Thoracic aorta (tissue), 2 donors: ENCODE data around the gene GABRB1. TPM values are rescaled to one million over a fixed set of nuclear protein-coding genes. Genes with fewer than 3 reads are reported as not detected.

ENCODE experiments used
- ATAC-seq: fragments of 150-250 bp; one replicate; pipeline ENCODE4 v1.8.0; 2017; ENCODE audit warnings: low read depth; ENCODE audit not compliant: insufficient number of reproducible peaks, low FRiP score
- DNase-seq: peaks from one replicate; pipeline ENCODE4 v3.0.0-alpha.2; 2020; ENCODE audit warnings: low spot score
- H3K27ac ChIP-seq, 2 donors: fragments of 200-600 bp; sonication (generic); 1 replicate in 1 of 2; 2 replicates in 1 of 2; pipeline ENCODE4 v1.5.1; 2016; ENCODE audit warnings: mild to moderate bottlenecking in 2 of 2, moderate library complexity in 2 of 2
- H3K27me3 ChIP-seq: fragments of 200-600 bp; sonication (generic); replicated peaks from 2 replicates; pipeline ENCODE4 v1.6.0; 2016; ENCODE audit warnings: mild to moderate bottlenecking; ENCODE audit not compliant: insufficient read depth
- H3K36me3 ChIP-seq: fragments of 200-600 bp; sonication (generic); one replicate; pipeline ENCODE4 v1.5.1; 2016
- H3K4me1 ChIP-seq, 2 donors: fragments of 200-600 bp; sonication (generic); 1 replicate in 1 of 2; 2 replicates in 1 of 2; pipeline versions ENCODE4 v1.5.1 to v1.6.0; 2016; ENCODE audit warnings: low read depth in 2 of 2, mild to moderate bottlenecking in 1 of 2; ENCODE audit not compliant: control insufficient read depth in 1 of 2
- H3K4me3 ChIP-seq: fragments of 200-600 bp; sonication (generic); 2 replicates; pipeline ENCODE4 v1.5.1; 2016; ENCODE audit warnings: mild to moderate bottlenecking
- H3K9me3 ChIP-seq: fragments of 200-600 bp; sonication (generic); 2 replicates; pipeline ENCODE4 v1.5.1; 2016
- total RNA-seq, 2 donors: library from RNA; depleted of rRNA; stranded (reverse); fragments of >200 nt; gene quantifications; one replicate each; pipeline versions ENCODE4 v1.1.0 to v1.2.3, GENCODE V29; 2016
- TF ChIP-seq, protein P1 (sequence below): fragments of 200-600 bp; sonication (generic); IDR thresholded peaks from one replicate; pipeline ENCODE4 v1.5.1; 2019; ENCODE audit warnings: antibody characterized with exemption

The GABRB1 gene
- total RNA-seq, 2 donors from 2014 or later: not detected

DNA sequence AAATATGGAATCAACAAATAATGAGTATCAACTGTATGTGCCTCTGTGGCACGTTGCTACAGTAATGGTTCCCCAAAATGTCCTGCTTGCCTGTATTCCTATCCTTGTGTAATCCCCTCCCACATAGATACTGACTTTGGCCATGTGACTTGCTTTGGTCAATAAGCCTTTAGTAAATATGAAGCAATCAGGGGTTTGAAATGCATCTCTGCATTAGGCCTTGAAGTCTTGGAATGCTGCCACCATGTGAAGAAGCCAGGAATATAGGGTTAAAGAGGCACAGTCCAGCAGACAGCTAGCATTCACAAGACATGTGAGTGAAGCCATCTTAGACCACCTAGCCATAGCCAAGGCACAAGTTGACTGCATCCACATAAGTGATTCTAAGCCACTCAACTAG lies 190.9 kb downstream of the GABRB1 start:
- Histone ChIP-seq H3K4me3 (no peak overlapping the region), H3K9me3 (no peaks in the 10 kb centered on the region), H3K27me3 (no peaks in the 10 kb centered on the region), H3K4me1 (no peaks in the 10 kb centered on the region), H3K27ac (no peak overlapping the region), H3K36me3 (no peaks in the 10 kb centered on the region)
- TF ChIP-seq, protein P1, sequence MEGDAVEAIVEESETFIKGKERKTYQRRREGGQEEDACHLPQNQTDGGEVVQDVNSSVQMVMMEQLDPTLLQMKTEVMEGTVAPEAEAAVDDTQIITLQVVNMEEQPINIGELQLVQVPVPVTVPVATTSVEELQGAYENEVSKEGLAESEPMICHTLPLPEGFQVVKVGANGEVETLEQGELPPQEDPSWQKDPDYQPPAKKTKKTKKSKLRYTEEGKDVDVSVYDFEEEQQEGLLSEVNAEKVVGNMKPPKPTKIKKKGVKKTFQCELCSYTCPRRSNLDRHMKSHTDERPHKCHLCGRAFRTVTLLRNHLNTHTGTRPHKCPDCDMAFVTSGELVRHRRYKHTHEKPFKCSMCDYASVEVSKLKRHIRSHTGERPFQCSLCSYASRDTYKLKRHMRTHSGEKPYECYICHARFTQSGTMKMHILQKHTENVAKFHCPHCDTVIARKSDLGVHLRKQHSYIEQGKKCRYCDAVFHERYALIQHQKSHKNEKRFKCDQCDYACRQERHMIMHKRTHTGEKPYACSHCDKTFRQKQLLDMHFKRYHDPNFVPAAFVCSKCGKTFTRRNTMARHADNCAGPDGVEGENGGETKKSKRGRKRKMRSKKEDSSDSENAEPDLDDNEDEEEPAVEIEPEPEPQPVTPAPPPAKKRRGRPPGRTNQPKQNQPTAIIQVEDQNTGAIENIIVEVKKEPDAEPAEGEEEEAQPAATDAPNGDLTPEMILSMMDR: no peak
- ATAC-seq (no peak), DNase-seq (no peak)

DNA sequence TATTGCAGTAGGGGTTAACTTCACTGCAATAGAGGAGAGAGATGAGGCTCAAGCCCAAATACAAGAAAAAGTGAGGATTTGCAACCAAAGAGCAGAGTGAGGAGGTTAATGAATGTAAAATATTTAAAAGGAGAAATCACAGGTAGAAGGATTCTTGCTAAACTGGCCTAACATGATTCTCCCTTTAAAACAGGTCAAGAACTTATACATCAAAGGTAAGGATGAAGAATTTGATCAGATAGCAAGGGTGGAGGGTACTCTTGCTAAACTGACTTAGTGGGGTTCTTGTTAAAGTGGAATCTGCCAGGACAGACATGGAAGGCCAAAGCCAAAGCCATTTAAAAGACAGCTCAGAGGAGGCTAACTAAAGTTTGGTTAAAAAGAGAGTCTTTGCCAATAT lies 193.0 kb downstream of the GABRB1 start:
- H3K4me1 ChIP-seq: no peaks in the 10 kb centered on the region
- no peak overlapping the region for H3K27ac ChIP-seq
- ATAC-seq (no peak), DNase-seq (no peak)
- no peak overlapping the region for H3K4me3 ChIP-seq
- H3K27me3 ChIP-seq: no peaks in the 10 kb centered on the region
- no peaks in the 10 kb centered on the region for H3K36me3 ChIP-seq
- TF ChIP-seq, protein P1: no peak
- no peaks in the 10 kb centered on the region for H3K9me3 ChIP-seq

DNA sequence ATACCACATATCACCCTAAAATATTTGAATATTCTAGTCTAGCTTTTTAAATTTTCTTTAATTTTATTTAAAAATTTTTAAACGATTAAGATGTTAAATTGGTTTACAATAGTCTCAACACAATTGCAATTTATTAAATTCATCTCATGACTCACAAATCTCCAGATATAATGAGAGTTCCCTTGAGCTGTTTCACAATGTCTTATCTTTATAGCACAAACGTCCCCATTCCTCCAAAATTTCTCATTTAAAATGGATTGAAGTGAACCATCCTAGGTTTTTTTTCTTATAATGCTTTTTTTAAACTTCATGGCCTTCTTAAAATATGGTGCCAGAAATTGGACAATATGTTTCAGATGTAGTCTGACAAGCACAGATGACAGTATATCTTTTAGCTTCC lies 204.4 kb downstream of the GABRB1 start:
- TF ChIP-seq, protein P1: no peak
- Histone ChIP-seq H3K4me1 (no peaks in the 10 kb centered on the region), H3K4me3 (no peak overlapping the region), H3K27ac (no peak overlapping the region), H3K36me3 (no peaks in the 10 kb centered on the region), H3K9me3 (no peaks in the 10 kb centered on the region), H3K27me3 (no peaks in the 10 kb centered on the region)
- DNase-seq (no peak), ATAC-seq (no peak)

DNA sequence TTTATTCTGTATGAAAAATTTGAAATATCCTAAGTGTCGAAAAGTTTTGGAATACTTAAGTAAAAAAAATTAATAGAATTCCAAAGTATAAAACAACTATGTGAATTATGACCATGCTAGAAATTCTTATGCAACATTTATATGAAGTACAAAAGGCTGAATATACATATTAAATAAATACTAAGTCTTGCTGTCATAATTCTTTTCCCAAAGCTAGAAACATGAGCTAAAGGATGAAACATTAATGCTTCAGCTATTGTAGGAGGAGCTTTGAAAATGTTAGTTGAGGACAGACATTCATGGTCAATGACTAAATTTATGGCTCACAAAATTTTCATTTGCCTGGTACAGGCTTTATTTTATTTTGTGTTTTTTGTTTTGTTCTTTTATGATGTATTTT lies 207.3 kb downstream of the GABRB1 start:
- TF ChIP-seq, protein P1: no peak
- H3K9me3 ChIP-seq: no peaks in the 10 kb centered on the region
- H3K4me1 ChIP-seq: no peaks in the 10 kb centered on the region
- no peaks in the 10 kb centered on the region for H3K27me3 ChIP-seq
- no peak overlapping the region for H3K27ac ChIP-seq
- H3K4me3 ChIP-seq: no peak overlapping the region
- no peaks in the 10 kb centered on the region for H3K36me3 ChIP-seq
- ATAC-seq (no peak), DNase-seq (no peak)

DNA sequence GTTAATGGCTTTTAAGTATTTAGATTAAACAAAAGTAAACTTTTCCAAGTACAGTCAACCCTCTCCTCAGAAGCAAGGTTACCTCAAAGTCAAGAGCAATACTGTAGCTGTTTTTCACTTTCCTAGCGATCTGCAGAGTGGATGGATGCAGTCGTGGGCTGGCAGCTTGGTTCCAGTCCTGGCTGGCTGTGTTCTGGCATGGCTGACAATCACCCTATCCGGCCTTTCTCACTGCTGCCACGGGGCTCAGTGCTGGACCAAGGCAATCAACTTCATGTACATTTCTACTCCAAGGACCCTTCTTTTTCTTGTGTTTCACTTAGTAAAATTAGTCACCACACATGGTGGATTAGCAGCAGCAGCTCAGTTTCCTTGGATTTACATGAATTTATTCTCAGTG lies 208.3 kb downstream of the GABRB1 start:
- Histone ChIP-seq H3K4me3 (no peak overlapping the region), H3K27ac (no peak overlapping the region), H3K9me3 (no peaks in the 10 kb centered on the region), H3K36me3 (no peaks in the 10 kb centered on the region), H3K4me1 (no peaks in the 10 kb centered on the region), H3K27me3 (no peaks in the 10 kb centered on the region)
- ATAC-seq: no peak
- TF ChIP-seq, protein P1: no peak
- DNase-seq: no peak
